ENCODE measurements around the gene CDK8.

CDK8 gene

DNA sequence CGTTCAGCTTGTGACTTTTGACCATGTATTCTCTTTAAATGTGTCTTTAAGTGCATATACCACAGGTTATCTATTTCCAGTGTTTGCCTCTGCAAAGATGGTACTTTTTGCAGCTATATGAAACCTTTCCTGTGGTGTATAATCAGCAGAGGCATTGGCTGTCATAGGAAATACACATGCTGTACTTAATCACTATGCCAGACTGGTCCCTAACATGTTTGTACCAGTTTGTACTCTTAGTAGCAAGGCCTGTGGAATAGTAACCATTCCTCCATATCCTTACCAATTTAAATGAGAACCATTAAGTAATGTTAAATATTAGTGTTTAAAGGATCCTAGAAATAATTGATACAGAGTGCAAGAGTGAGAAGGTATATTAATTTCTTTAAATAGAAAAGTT, 69.8 kb downstream of the CDK8 start:
- H3K4me3 ChIP-seq (ENCODE audit: control insufficient read depth in 1 of 7, extremely low read depth in 1 of 7, insufficient read depth in 4 of 7, low read depth in 2 of 7, low read length in 6 of 7), result no peak overlapping the region
- H3K27ac ChIP-seq (ENCODE audit: insufficient read depth in 1 of 2, low read depth in 1 of 2, low read length in 2 of 2, poor library complexity in 1 of 2, severe bottlenecking in 2 of 2), result no peak overlapping the region
- DNase-seq, result no peak
- WGBS (ENCODE audit: insufficient coverage), result no CpG with 5 or more reads among the region's 1 CpG
- H3K9me3 ChIP-seq (ENCODE audit: control extremely low read depth in 1 of 5, control insufficient read depth in 4 of 5, insufficient read depth in 2 of 5, low read depth in 1 of 5, low read length in 4 of 5), result peaks cover 0 to 2% (median 0%) of the 10 kb centered on the region in 5 experiments
- ChIA-PET POLR2A (no interaction called here), CTCF (no interaction called here)
- peaks cover 0 to 2% (median 0%) of the 10 kb centered on the region in 4 experiments for H3K36me3 ChIP-seq (ENCODE audit: control insufficient read depth in 4 of 4, insufficient read depth in 4 of 4, low read length in 3 of 4)
- no peaks in the 10 kb centered on the region for H3K4me1 ChIP-seq (ENCODE audit: control extremely low read depth in 1 of 4, control insufficient read depth in 4 of 4, insufficient read depth in 4 of 4, low read length in 3 of 4)
- no peaks in the 10 kb centered on the region for H3K27me3 ChIP-seq (replicated peaks in 2 of 5; ENCODE audit: control insufficient read depth in 4 of 5, insufficient read depth in 5 of 5, low read length in 4 of 5)

DNA sequence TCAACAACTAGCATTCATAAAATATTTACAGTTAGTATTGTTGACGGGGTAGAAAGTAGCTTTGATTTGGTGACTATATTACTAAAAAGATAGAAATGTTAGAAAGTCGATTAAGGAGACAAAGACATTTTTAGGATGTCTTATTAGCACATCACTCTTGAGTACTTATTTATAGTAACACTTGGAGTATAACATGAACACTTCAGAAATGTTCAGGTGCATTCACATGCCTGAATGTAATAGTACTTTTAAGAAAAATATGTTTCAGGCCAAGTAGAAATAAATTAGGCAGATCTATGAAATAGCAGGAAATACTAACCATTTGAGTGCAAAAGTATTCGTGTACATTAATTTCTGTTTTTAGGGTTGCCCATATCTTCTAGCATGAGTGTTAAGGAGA, 70.4 kb downstream of the CDK8 start:
- POLR2A ChIA-PET, result no interaction called here
- Histone ChIP-seq H3K27ac (ENCODE audit: insufficient read depth in 1 of 2, low read depth in 1 of 2, low read length in 2 of 2, poor library complexity in 1 of 2, severe bottlenecking in 2 of 2) (no peak overlapping the region), H3K36me3 (ENCODE audit: control insufficient read depth in 4 of 4, insufficient read depth in 4 of 4, low read length in 3 of 4) (peaks cover 0 to 2% (median 0%) of the 10 kb centered on the region in 4 experiments), H3K4me3 (ENCODE audit: control insufficient read depth in 1 of 7, extremely low read depth in 1 of 7, insufficient read depth in 4 of 7, low read depth in 2 of 7, low read length in 6 of 7) (no peak overlapping the region), H3K27me3 (replicated peaks in 2 of 5; ENCODE audit: control insufficient read depth in 4 of 5, insufficient read depth in 5 of 5, low read length in 4 of 5) (no peaks in the 10 kb centered on the region), H3K4me1 (ENCODE audit: control extremely low read depth in 1 of 4, control insufficient read depth in 4 of 4, insufficient read depth in 4 of 4, low read length in 3 of 4) (no peaks in the 10 kb centered on the region), H3K9me3 (ENCODE audit: control extremely low read depth in 1 of 5, control insufficient read depth in 4 of 5, insufficient read depth in 2 of 5, low read depth in 1 of 5, low read length in 4 of 5) (peaks cover 0 to 2% (median 0%) of the 10 kb centered on the region in 5 experiments)
- CTCF ChIA-PET, result no interaction called here
- no CpG with 5 or more reads among the region's 3 CpGs for WGBS (ENCODE audit: insufficient coverage)
- no peak for DNase-seq

DNA sequence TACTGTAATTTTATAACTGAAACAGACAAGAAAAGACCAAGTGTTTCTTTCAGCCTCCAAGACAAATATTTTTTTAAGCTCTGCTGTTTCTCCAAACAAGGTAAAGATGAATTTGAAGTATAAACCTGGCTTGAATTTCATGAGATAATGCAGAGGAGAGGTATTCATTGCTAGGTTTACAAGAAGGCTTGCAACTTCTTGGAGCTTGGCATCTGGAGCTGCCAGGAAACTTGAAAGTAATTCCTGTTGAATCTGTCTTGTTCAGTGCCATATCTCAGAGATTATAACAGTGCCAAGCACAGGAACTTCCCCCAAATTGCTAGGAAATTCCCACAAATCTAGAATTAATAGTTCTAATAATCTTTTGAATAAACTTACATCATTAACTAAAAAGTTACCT, 70.9 kb downstream of the CDK8 start:
- no peaks in the 10 kb centered on the region for H3K4me1 ChIP-seq (ENCODE audit: control extremely low read depth in 1 of 4, control insufficient read depth in 4 of 4, insufficient read depth in 4 of 4, low read length in 3 of 4)
- H3K27ac ChIP-seq (ENCODE audit: insufficient read depth in 1 of 2, low read depth in 1 of 2, low read length in 2 of 2, poor library complexity in 1 of 2, severe bottlenecking in 2 of 2), result no peak overlapping the region
- no peak for DNase-seq
- ChIA-PET POLR2A (no interaction called here), CTCF (no interaction called here)
- H3K27me3 ChIP-seq (replicated peaks in 2 of 5; ENCODE audit: control insufficient read depth in 4 of 5, insufficient read depth in 5 of 5, low read length in 4 of 5), result no peaks in the 10 kb centered on the region
- no peak overlapping the region for H3K4me3 ChIP-seq (ENCODE audit: control insufficient read depth in 1 of 7, extremely low read depth in 1 of 7, insufficient read depth in 4 of 7, low read depth in 2 of 7, low read length in 6 of 7)
- peaks cover 0 to 2% (median 0%) of the 10 kb centered on the region in 4 experiments for H3K36me3 ChIP-seq (ENCODE audit: control insufficient read depth in 4 of 4, insufficient read depth in 4 of 4, low read length in 3 of 4)
- peaks cover 0 to 2% (median 0%) of the 10 kb centered on the region in 5 experiments for H3K9me3 ChIP-seq (ENCODE audit: control extremely low read depth in 1 of 5, control insufficient read depth in 4 of 5, insufficient read depth in 2 of 5, low read depth in 1 of 5, low read length in 4 of 5)

DNA sequence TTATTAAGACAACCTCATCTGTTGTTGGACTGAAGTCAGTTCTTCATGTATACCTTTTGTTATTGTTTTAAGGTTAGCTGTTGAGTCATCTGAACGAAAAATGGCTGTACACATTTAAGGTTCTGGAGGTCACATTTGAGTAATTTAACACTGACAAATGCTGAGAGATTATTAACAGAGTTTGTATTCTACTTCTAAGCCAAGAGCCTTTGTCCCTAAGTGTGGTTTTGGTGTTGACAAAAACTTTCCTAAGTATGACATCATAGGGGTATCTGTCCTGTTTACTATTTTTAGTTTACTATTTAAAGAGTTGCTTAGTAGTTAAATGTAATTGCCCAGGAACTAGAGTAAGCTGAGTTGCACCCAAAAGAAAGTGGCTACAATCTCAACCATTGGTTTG, 71.9 kb downstream of the CDK8 start:
- CTCF ChIA-PET, result no interaction called here

DNA sequence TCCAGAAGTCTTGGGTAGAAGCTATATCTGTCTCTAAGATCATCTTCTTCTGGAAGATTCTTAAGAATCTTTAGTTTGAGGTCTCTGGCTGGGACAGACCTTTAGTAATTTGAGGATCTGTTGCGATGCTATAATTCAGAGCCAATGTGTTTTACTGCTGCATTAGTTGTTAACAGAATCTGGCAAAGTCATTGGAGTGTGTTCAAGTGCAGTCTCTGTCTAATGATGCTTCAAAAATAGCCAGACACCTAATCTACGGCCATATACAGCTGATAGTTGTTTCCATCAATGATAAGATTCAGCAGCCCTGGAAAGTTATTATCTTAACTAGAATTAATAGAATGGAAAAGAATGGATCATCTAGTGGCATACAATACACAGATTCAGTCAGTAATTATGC, 72.6 kb downstream of the CDK8 start:
- H3K27me3 ChIP-seq (replicated peaks in 2 of 5; ENCODE audit: control insufficient read depth in 4 of 5, insufficient read depth in 5 of 5, low read length in 4 of 5), result no peaks in the 10 kb centered on the region
- 100% methylated on average over 1 of the region's 2 CpGs for WGBS (ENCODE audit: insufficient coverage)
- H3K4me1 ChIP-seq (ENCODE audit: control extremely low read depth in 1 of 4, control insufficient read depth in 4 of 4, insufficient read depth in 4 of 4, low read length in 3 of 4), result no peaks in the 10 kb centered on the region
- CTCF ChIA-PET, result no interaction called here
- H3K9me3 ChIP-seq (ENCODE audit: control extremely low read depth in 1 of 5, control insufficient read depth in 4 of 5, insufficient read depth in 2 of 5, low read depth in 1 of 5, low read length in 4 of 5), result peaks cover 0 to 4% (median 2%) of the 10 kb centered on the region in 5 experiments
- POLR2A ChIA-PET, result no interaction called here
- DNase-seq, result no peak
- H3K27ac ChIP-seq (ENCODE audit: insufficient read depth in 1 of 2, low read depth in 1 of 2, low read length in 2 of 2, poor library complexity in 1 of 2, severe bottlenecking in 2 of 2), result no peak overlapping the region
- peaks cover 0 to 2% (median 0%) of the 10 kb centered on the region in 4 experiments for H3K36me3 ChIP-seq (ENCODE audit: control insufficient read depth in 4 of 4, insufficient read depth in 4 of 4, low read length in 3 of 4)
- H3K4me3 ChIP-seq (ENCODE audit: control insufficient read depth in 1 of 7, extremely low read depth in 1 of 7, insufficient read depth in 4 of 7, low read depth in 2 of 7, low read length in 6 of 7), result no peak overlapping the region

More for the DNA sequence above, 71.9 kb downstream of the CDK8 start:
- POLR2A ChIA-PET, result no interaction called here
- Histone ChIP-seq H3K27me3 (replicated peaks in 2 of 5; ENCODE audit: control insufficient read depth in 4 of 5, insufficient read depth in 5 of 5, low read length in 4 of 5) (no peaks in the 10 kb centered on the region), H3K9me3 (ENCODE audit: control extremely low read depth in 1 of 5, control insufficient read depth in 4 of 5, insufficient read depth in 2 of 5, low read depth in 1 of 5, low read length in 4 of 5) (peaks cover 0 to 4% (median 2%) of the 10 kb centered on the region in 5 experiments), H3K27ac (ENCODE audit: insufficient read depth in 1 of 2, low read depth in 1 of 2, low read length in 2 of 2, poor library complexity in 1 of 2, severe bottlenecking in 2 of 2) (no peak overlapping the region), H3K4me1 (ENCODE audit: control extremely low read depth in 1 of 4, control insufficient read depth in 4 of 4, insufficient read depth in 4 of 4, low read length in 3 of 4) (no peaks in the 10 kb centered on the region), H3K36me3 (ENCODE audit: control insufficient read depth in 4 of 4, insufficient read depth in 4 of 4, low read length in 3 of 4) (peaks cover 0 to 2% (median 0%) of the 10 kb centered on the region in 4 experiments), H3K4me3 (ENCODE audit: control insufficient read depth in 1 of 7, extremely low read depth in 1 of 7, insufficient read depth in 4 of 7, low read depth in 2 of 7, low read length in 6 of 7) (no peak overlapping the region)
- no CpG with 5 or more reads among the region's 1 CpG for WGBS (ENCODE audit: insufficient coverage)
- no peak for DNase-seq

DNA sequence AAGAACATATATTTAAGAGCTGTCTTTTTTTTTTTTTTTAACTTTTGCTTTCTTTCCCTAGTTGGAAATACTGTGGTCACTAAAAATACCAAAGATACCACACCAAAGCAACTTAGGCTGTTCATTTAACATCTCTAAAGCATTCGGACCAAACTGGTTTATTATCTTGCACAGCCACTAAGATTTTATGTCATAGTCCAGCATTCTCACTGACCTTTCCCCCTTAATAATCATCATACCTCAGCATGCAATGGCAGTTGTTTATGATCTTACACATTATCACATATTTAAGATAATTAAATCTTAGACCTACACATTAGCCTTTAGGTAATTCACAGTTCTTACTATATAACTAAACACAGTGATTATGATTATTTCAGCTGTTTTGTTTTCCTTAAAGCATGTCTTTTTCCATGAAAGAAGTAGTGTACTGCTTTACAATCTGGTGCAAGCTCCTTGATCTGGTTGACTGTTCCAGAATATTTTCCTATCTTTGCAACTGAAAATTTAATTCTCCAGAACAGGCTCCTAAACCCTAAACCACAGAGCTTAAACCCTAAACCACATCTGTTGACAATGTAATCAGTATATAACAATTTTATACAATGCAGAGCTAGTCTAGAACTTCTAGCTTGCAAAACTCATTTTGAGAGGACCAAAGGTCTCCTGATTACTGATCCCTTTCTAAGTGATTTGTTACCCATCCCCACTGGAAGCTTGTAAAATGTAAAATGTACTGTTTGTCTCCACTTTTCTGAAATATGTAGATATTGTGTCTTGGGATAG, 74.2 kb downstream of the CDK8 start:
- Histone ChIP-seq H3K4me1 (ENCODE audit: control extremely low read depth in 1 of 4, control insufficient read depth in 4 of 4, insufficient read depth in 4 of 4, low read length in 3 of 4) (no peaks in the 10 kb centered on the region), H3K4me3 (ENCODE audit: control insufficient read depth in 1 of 7, extremely low read depth in 1 of 7, insufficient read depth in 4 of 7, low read depth in 2 of 7, low read length in 6 of 7) (no peak overlapping the region), H3K36me3 (ENCODE audit: control insufficient read depth in 4 of 4, insufficient read depth in 4 of 4, low read length in 3 of 4) (peaks cover 0 to 2% (median 0%) of the 10 kb centered on the region in 4 experiments), H3K27me3 (replicated peaks in 2 of 5; ENCODE audit: control insufficient read depth in 4 of 5, insufficient read depth in 5 of 5, low read length in 4 of 5) (no peaks in the 10 kb centered on the region), H3K27ac (ENCODE audit: insufficient read depth in 1 of 2, low read depth in 1 of 2, low read length in 2 of 2, poor library complexity in 1 of 2, severe bottlenecking in 2 of 2) (no peak overlapping the region), H3K9me3 (ENCODE audit: control extremely low read depth in 1 of 5, control insufficient read depth in 4 of 5, insufficient read depth in 2 of 5, low read depth in 1 of 5, low read length in 4 of 5) (peaks cover 0 to 4% (median 2%) of the 10 kb centered on the region in 5 experiments)
- 100% methylated on average over 1 of the region's 1 CpG for WGBS (ENCODE audit: insufficient coverage)
- CTCF ChIA-PET, result interaction anchor here (0.6 to 0.8 kb wide), 2 partner anchors 408 to 618 kb away, joined by 3 read pairs; no protein-coding TSS in a partner anchor
- POLR2A ChIA-PET, result no interaction called here
- DNase-seq, result no peak

DNA sequence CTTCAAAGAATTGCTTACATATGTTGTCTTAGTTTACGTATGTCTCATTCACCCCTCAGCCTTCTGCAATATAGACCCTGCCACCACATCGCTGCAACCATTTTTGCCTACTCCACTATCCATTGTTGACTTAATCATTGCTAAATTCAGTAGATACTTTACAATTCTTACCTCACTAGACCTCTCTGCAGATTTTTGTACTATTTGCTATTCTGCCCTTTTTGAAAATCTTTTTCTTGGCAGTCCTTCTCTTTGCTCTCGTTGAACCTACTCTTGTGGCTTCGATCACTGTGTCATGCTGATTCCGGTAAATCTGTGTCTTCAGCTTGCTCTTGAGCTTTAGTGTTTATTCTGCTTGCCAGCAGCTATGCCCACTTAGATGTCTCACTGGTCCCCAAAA, 81.2 kb downstream of the CDK8 start:
- Histone ChIP-seq H3K27me3 (replicated peaks in 2 of 5; ENCODE audit: control insufficient read depth in 4 of 5, insufficient read depth in 5 of 5, low read length in 4 of 5) (no peaks in the 10 kb centered on the region), H3K4me1 (ENCODE audit: control extremely low read depth in 1 of 4, control insufficient read depth in 4 of 4, insufficient read depth in 4 of 4, low read length in 3 of 4) (no peaks in the 10 kb centered on the region), H3K9me3 (ENCODE audit: control extremely low read depth in 1 of 5, control insufficient read depth in 4 of 5, insufficient read depth in 2 of 5, low read depth in 1 of 5, low read length in 4 of 5) (peaks cover 0 to 1% (median 0%) of the 10 kb centered on the region in 5 experiments), H3K4me3 (ENCODE audit: control insufficient read depth in 1 of 7, extremely low read depth in 1 of 7, insufficient read depth in 4 of 7, low read depth in 2 of 7, low read length in 6 of 7) (no peak overlapping the region), H3K36me3 (ENCODE audit: control insufficient read depth in 4 of 4, insufficient read depth in 4 of 4, low read length in 3 of 4) (no peaks in the 10 kb centered on the region), H3K27ac (ENCODE audit: insufficient read depth in 1 of 2, low read depth in 1 of 2, low read length in 2 of 2, poor library complexity in 1 of 2, severe bottlenecking in 2 of 2) (no peak overlapping the region)
- DNase-seq, result no peak
- CTCF ChIA-PET, result no interaction called here
- WGBS (ENCODE audit: insufficient coverage), result 100% methylated on average over 5 of the region's 5 CpGs
- POLR2A ChIA-PET, result no interaction called here
